ENCODE data around the gene DDX28. TPM values are rescaled to one million over a fixed set of nuclear protein-coding genes. Genes with fewer than 3 reads are reported as not detected.

Gene DDX28
- total RNA-seq, result 10 to 100 TPM in 2 of 9 donors, 1 to 10 TPM in 7; 4.4 to 11.9 (median 8.8) TPM
- polyA plus RNA-seq, result 10 to 100 TPM in 1 of 2 donors, 1 to 10 TPM in 1; 8.3 to 10.7 TPM
- long read RNA-seq, donor 1, transcript DDX28-201 (1 exons, 2,169 nt), result major isoform, 14 of 14 reads
- long read RNA-seq, donor 1, partial matches to known transcripts, result 0 of 14 reads
- long read RNA-seq, donor 1, other reads (novel, unspliced or antisense), result 0 of 14 reads
- long read RNA-seq, donor 2, transcript DDX28-201 (1 exons, 2,169 nt), result major isoform, 49 of 49 reads
- long read RNA-seq, donor 2, partial matches to known transcripts, result 0 of 49 reads
- long read RNA-seq, donor 2, other reads (novel, unspliced or antisense), result 0 of 49 reads
- long read RNA-seq, donor 3, transcript DDX28-201 (1 exons, 2,169 nt), result major isoform, 7 of 7 reads
- long read RNA-seq, donor 3, partial matches to known transcripts, result 0 of 7 reads
- long read RNA-seq, donor 3, other reads (novel, unspliced or antisense), result 0 of 7 reads

DNA sequence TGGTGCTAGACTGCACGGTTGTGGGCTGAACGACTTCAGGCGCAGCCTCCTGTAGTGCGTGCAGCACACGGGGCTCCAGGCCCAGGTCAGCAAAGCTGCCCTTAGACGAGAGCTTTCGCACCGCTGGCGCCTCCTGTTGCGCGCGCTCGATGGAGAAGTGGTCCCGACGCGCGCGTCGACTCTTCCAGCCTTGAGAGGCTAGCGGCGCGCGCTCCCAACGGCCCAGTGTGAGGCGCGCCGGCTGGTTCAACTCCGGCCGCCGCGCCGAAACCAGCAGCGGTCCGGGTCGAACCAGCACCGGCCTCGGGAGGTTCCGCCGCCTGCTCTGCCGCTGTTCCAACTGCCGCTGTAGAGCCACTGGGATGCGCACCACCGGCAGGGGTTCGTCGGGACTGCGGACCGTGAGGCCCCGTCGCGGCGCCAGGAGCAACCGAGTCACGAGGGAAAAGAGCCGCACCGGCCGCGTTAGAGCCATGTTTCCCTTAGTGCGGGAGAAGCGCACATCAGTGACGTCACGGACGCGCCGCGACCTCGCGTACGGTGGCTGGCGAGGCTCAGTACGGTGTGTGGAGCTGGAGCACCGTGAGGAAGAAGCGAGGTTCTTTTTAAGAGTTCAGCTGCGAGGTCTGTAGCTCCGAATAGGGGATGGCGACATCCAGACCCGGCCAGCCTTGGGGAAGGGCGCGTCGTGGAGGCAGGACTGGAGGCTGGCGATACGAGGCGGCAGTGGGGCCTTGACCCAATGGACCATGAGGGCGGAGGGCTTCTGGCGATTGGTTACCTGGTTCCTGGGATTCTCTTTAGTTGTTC, at the start of gene DDX28, which contains the start of gene DUS2:
Gene DDX28 (minus strand): TSS at position 505 of the 810 bp plus-strand sequence. CDS start 30 bp downstream, at position 475.
Gene DUS2 (plus strand): TSS at position 557 of the 810 bp plus-strand sequence. CDS start 14,740 bp downstream, outside the sequence.
- 0 to 1% (median 0%) methylated on average over 9 to 84 of the region's 84 CpGs for WGBS, 4 donors
- H3K27me3 ChIP-seq, result no peaks in the 10 kb centered on the region
- TF ChIP-seq, protein P1, sequence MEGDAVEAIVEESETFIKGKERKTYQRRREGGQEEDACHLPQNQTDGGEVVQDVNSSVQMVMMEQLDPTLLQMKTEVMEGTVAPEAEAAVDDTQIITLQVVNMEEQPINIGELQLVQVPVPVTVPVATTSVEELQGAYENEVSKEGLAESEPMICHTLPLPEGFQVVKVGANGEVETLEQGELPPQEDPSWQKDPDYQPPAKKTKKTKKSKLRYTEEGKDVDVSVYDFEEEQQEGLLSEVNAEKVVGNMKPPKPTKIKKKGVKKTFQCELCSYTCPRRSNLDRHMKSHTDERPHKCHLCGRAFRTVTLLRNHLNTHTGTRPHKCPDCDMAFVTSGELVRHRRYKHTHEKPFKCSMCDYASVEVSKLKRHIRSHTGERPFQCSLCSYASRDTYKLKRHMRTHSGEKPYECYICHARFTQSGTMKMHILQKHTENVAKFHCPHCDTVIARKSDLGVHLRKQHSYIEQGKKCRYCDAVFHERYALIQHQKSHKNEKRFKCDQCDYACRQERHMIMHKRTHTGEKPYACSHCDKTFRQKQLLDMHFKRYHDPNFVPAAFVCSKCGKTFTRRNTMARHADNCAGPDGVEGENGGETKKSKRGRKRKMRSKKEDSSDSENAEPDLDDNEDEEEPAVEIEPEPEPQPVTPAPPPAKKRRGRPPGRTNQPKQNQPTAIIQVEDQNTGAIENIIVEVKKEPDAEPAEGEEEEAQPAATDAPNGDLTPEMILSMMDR (IDR thresholded peaks at IDR 0.05), result peak in 1 of 12 donors; percentile 4
- peak in 1 of 2 donors; percentile 58 for TF ChIP-seq POLR2A (IDR thresholded peaks at IDR 0.05)
- ATAC-seq, result peak; percentile 87 to 99 (median 98)
- peaks cover 0 to 37% (median 13%) of the 10 kb centered on the region in 9 donors for H3K36me3 ChIP-seq
- H3K4me1 ChIP-seq, result peaks cover 3 to 30% (median 21%) of the 10 kb centered on the region in 12 donors
- intact Hi-C loops (cut with DNase I), result loop anchor here in 3 of 10 donors (5.0 to 10.0 kb wide), 3 partner anchors 81 to 788 kb away; partner anchors contain the start of gene LCAT (in 1 of the 3)
- H3K9me3 ChIP-seq, result no peaks in the 10 kb centered on the region
- peak within 1 kb of the TSS; percentile 37 to 95 (median 88) for H3K27ac ChIP-seq
- peak within 1 kb of the TSS; percentile 59 to 98 (median 92) for H3K4me3 ChIP-seq
- DNase-seq, result peak; percentile 91 to 96 (median 94)

DNA sequence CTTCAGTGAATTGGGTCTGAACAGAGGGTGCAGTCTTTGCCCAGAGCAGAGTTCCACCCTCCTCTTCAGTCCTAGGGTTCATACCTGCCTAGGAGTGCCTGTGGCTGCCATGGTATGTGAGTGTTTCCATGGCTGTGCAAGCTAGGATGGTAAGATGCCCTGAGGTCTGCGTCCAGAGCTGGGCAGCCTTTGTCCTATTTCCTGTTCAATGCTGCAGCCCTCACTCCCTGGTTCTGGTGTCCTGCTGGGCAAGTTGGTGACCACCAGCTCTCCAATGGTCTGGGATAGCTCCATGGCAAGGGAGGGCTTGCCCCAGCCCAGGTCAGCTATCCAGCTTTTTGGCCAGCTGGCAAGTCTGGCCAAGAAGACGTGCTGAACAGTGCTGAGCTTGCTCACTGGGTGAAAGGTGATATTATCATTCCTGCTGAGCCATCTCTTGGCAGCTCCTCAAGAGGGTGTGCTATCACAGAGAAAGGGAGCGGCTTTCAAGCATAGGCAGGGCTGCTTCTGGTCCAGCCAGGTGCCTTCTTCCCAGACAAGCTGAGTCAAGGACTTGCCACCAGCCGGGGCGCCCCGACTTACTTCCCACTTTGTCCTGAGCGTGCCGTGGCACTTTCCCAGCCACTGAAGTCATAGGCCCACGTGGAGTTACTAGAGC, 49.1 kb upstream of the DDX28 start:
- Histone ChIP-seq H3K4me3 (no peak overlapping the region), H3K4me1 (peaks cover 0 to 58% (median 15%) of the 10 kb centered on the region in 12 donors), H3K27ac (peak overlapping the region in 2 of 12 donors; percentile 46 to 69), H3K36me3 (peaks cover 0 to 71% (median 27%) of the 10 kb centered on the region in 9 donors), H3K9me3 (no peaks in the 10 kb centered on the region), H3K27me3 (no peaks in the 10 kb centered on the region)
- TF ChIP-seq, protein P1 (IDR thresholded peaks at IDR 0.05), result no peak
- TF ChIP-seq POLR2A (IDR thresholded peaks at IDR 0.05), result no peak
- peak in 1 of 5 donors; percentile 53 for DNase-seq
- intact Hi-C loops (cut with DNase I), result no loop called here
- ATAC-seq, result peak in 2 of 4 donors; percentile 7 to 26
- 76 to 86% (median 78%) methylated on average over 5 to 9 of the region's 9 CpGs for WGBS, 4 donors

DNA sequence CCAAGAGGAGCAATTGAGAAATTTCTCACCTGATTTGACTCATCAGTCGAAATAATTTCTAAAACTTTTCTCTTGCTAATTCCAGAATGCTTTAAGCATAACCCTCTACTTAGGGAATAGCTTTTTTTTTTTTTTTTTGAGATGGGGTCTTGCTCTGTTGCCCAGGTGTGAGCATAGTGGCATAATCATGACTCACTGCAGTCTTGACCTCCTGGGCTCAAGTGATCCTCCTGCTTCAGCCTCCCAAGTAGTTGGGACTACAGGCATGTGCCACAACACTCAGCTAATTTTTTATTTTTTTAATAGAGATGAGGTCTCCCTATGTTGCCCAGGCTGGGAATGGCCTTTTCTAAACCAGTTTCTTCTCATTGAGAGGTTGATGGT, 48.5 kb upstream of the DDX28 start:
- Histone ChIP-seq H3K27ac (peak overlapping the region in 1 of 12 donors; percentile 69), H3K4me1 (peaks cover 0 to 58% (median 16%) of the 10 kb centered on the region in 12 donors), H3K36me3 (peaks cover 0 to 65% (median 27%) of the 10 kb centered on the region in 9 donors), H3K27me3 (no peaks in the 10 kb centered on the region), H3K9me3 (no peaks in the 10 kb centered on the region), H3K4me3 (no peak overlapping the region)
- 90 to 99% (median 93%) methylated on average over 1 of the region's 1 CpG for WGBS, 4 donors
- TF ChIP-seq, protein P1 (IDR thresholded peaks at IDR 0.05), result no peak
- no peak for TF ChIP-seq POLR2A (IDR thresholded peaks at IDR 0.05)
- intact Hi-C loops (cut with DNase I), result no loop called here
- no peak for DNase-seq
- ATAC-seq, result no peak
